ENCODE data around the gene SPRED1. TPM values are rescaled to one million over a fixed set of nuclear protein-coding genes. Genes with fewer than 3 reads are reported as not detected.

SPRED1 gene
- total and polyA plus RNA-seq, 2 experiments from 2014 or later, result 11.4 to 44.0 TPM

- TF ChIP-seq EZH2phosphoT487 (IDR thresholded peaks at IDR 0.05; ENCODE audit: unreplicated experiment) (no peak), CREB1 (CRISPR knock-in tag; IDR thresholded peaks at IDR 0.05; ENCODE audit: low read depth) (no peak), ZNF462 (CRISPR knock-in tag; IDR thresholded peaks at IDR 0.05) (no peak), ZNF114 (CRISPR knock-in tag; IDR thresholded peaks at IDR 0.05) (no peak)
Measured at GRCh38 chr15:38344351-38344750, 91.7 kb downstream of the SPRED1 start (continued).

GRCh38 chr15:38349251-38349650 lies 96.6 kb downstream of the SPRED1 start:
- no peak overlapping the region for H3K4me3 Mint-ChIP-seq
- Histone ChIP-seq H3K79me2 (replicated peaks; ENCODE audit: insufficient read depth) (peaks cover 30% of the 10 kb centered on the region), H3K36me3 (ENCODE audit: insufficient read depth) (no peaks in the 10 kb centered on the region; the same call in 1 of the 2 replicates), H3K27me3 (ENCODE audit: insufficient read depth) (no peaks in the 10 kb centered on the region), H3K27ac (ENCODE audit: low read depth) (no peak overlapping the region), H4K20me1 (replicated peaks; ENCODE audit: insufficient read depth) (no peaks in the 10 kb centered on the region), H2AFZ (no peak overlapping the region), H3F3A (replicated peaks; ENCODE audit: low read depth) (no peaks in the 10 kb centered on the region), H3K4me3 (no peak overlapping the region), H3K9me2 (ENCODE audit: insufficient read depth) (no peaks in the 10 kb centered on the region), H3K4me2 (no peak overlapping the region), H3K4me1 (ENCODE audit: insufficient read depth) (no peaks in the 10 kb centered on the region)
- no peaks in the 10 kb centered on the region for H3K27me3 Mint-ChIP-seq (ENCODE audit: insufficient read depth, low read depth, poor library complexity)
- no peak for TF ChIP-seq POLR2AphosphoS5 (IDR thresholded peaks at IDR 0.05; ENCODE audit: low read depth)
- TF ChIP-seq EZH2 (IDR thresholded peaks at IDR 0.05; ENCODE audit: low read depth, unreplicated experiment), result no peak
- no peak for TF ChIP-seq ZNF114 (CRISPR knock-in tag; IDR thresholded peaks at IDR 0.05)
- no peak for TF ChIP-seq STAT1 (IDR thresholded peaks at IDR 0.05; ENCODE audit: unreplicated experiment)
- no peak for TF ChIP-seq JUNB (IDR thresholded peaks at IDR 0.05; ENCODE audit: unreplicated experiment)
- peaks cover 37% of the 10 kb centered on the region for H3K36me3 Mint-ChIP-seq (ENCODE audit: low read depth)
- H3K27ac Mint-ChIP-seq, result no peak overlapping the region; the same call in 1 of the 2 replicates
- no peak for ATAC-seq
- no peaks in the 10 kb centered on the region for H3K9me3 Mint-ChIP-seq
- H3K4me1 Mint-ChIP-seq, result peaks cover 1% of the 10 kb centered on the region; the same call in 2 of the 3 replicates
- no peak for DNase-seq (ENCODE audit: low spot score)

All from GM23338 (cell line).